WTC11 (cell line): ENCODE measurements around the gene FMR1. TPM values are rescaled to one million over a fixed set of nuclear protein-coding genes. Genes with fewer than 3 reads are reported as not detected.

ENCODE experiments used
- ATAC-seq: fragments of 200-7000 bp; cut with Tn5 transposase; 2 replicates; pipeline ENCODE4 v1.10.0; 2021; ENCODE audit warnings: mild to moderate bottlenecking, moderate library complexity
- CTCF ChIA-PET: fragments of 300-600 bp; sonication (Branson Sonifier 250); formaldehyde crosslinking; loops from one replicate; lab custom pipeline; 2021; ENCODE audit warnings: antibody characterized with exemption; lab: Charles Lee
- POLR2A ChIA-PET: fragments of 350-600 bp; sonication (Branson Sonifier 250); formaldehyde crosslinking; loops from one replicate; lab custom pipeline; 2021; ENCODE audit warnings: antibody characterized with exemption; lab: Charles Lee
- DNase-seq: peaks from one replicate; pipeline ENCODE4 v3.0.0; 2021; ENCODE audit warnings: low spot score
- H3K27ac Mint-ChIP-seq: 2 replicates; pipeline ENCODE4 v1.8.0; 2021; ENCODE audit warnings: mixed read lengths
- H3K27me3 Mint-ChIP-seq: 2 replicates; pipeline ENCODE4 v1.8.0; 2021; ENCODE audit warnings: low read depth, mild to moderate bottlenecking, moderate library complexity, mixed read lengths
- H3K36me3 Mint-ChIP-seq: 2 replicates; pipeline ENCODE4 v1.8.0; 2021; ENCODE audit warnings: mixed read lengths
- H3K4me1 Mint-ChIP-seq: 2 replicates; pipeline ENCODE4 v1.8.0; 2022; ENCODE audit warnings: mixed read lengths
- H3K4me3 Mint-ChIP-seq: 2 replicates; pipeline ENCODE4 v1.8.0; 2021; ENCODE audit warnings: mild to moderate bottlenecking, moderate library complexity, mixed read lengths
- H3K9me3 Mint-ChIP-seq: 2 replicates; pipeline ENCODE4 v1.8.0; 2021; ENCODE audit warnings: mixed read lengths
- ATF1 ChIP-seq: sonication (generic); formaldehyde crosslinking; IDR thresholded peaks from 2 replicates; pipeline ENCODE4 v1.8.1; 2023; ENCODE audit warnings: mild to moderate bottlenecking, moderate library complexity, missing genetic modification reagents
- CBFB ChIP-seq: sonication (generic); formaldehyde crosslinking; IDR thresholded peaks from 2 replicates; pipeline ENCODE4 v1.8.1; 2022; ENCODE audit warnings: mild to moderate bottlenecking, low read depth, missing genetic modification reagents
- HMGA2 ChIP-seq: fragments of 250-450 bp; sonication (Bioruptor Pico); IDR thresholded peaks from 2 replicates; pipeline ENCODE4 v1.4.0; 2021; ENCODE audit warnings: mild to moderate bottlenecking, moderate library complexity
- IRF2 ChIP-seq: sonication (generic); formaldehyde crosslinking; IDR thresholded peaks from 2 replicates; pipeline ENCODE4 v1.8.0; 2022; ENCODE audit warnings: low read depth, missing genetic modification reagents, borderline replicate concordance
- JAZF1 ChIP-seq: fragments of 250-450 bp; sonication (Bioruptor Pico); IDR thresholded peaks from 2 replicates; pipeline ENCODE4 v1.9.0; 2021; ENCODE audit warnings: moderate library complexity, mild to moderate bottlenecking, inconsistent platforms
- KAT7 ChIP-seq: sonication (generic); formaldehyde crosslinking; IDR thresholded peaks from 2 replicates; pipeline ENCODE4 v1.8.1; 2023; ENCODE audit warnings: missing genetic modification reagents, mild to moderate bottlenecking, borderline replicate concordance
- MYBL2 ChIP-seq: sonication (generic); formaldehyde crosslinking; IDR thresholded peaks from 2 replicates; pipeline ENCODE4 v1.8.1; 2023; ENCODE audit warnings: mild to moderate bottlenecking, moderate library complexity, missing genetic modification reagents
- NR2C2 ChIP-seq: sonication (generic); formaldehyde crosslinking; IDR thresholded peaks from 2 replicates; pipeline ENCODE4 v1.8.0; 2022; ENCODE audit warnings: mild to moderate bottlenecking, missing genetic modification reagents
- NR3C1 ChIP-seq: sonication (generic); formaldehyde crosslinking; conservative IDR thresholded peaks from 2 replicates; pipeline ENCODE4 v1.8.1; 2023; ENCODE audit warnings: low read depth, mild to moderate bottlenecking, missing genetic modification reagents
- RORB ChIP-seq: fragments of 250-450 bp; sonication (Bioruptor Pico); IDR thresholded peaks from 2 replicates; pipeline ENCODE4 v1.9.0; 2021; ENCODE audit warnings: mild to moderate bottlenecking
- SMAD4 ChIP-seq: sonication (generic); formaldehyde crosslinking; IDR thresholded peaks from 2 replicates; pipeline ENCODE4 v1.8.0; 2022; ENCODE audit warnings: mild to moderate bottlenecking, missing genetic modification reagents
- TEAD1 ChIP-seq: sonication (generic); formaldehyde crosslinking; IDR thresholded peaks from 2 replicates; pipeline ENCODE4 v1.8.0; 2022; ENCODE audit warnings: mild to moderate bottlenecking, missing genetic modification reagents
- ZBTB21 ChIP-seq: sonication (generic); formaldehyde crosslinking; IDR thresholded peaks from 2 replicates; pipeline ENCODE4 v1.8.1; 2023; ENCODE audit warnings: mild to moderate bottlenecking, missing genetic modification reagents, borderline replicate concordance
- ZNF219 ChIP-seq: sonication (generic); formaldehyde crosslinking; IDR thresholded peaks from 2 replicates; pipeline ENCODE4 v1.8.0; 2023; ENCODE audit warnings: missing genetic modification reagents, mild to moderate bottlenecking, borderline replicate concordance
- ZNF232 ChIP-seq: sonication (generic); formaldehyde crosslinking; IDR thresholded peaks from 2 replicates; pipeline ENCODE4 v1.8.0; 2022; ENCODE audit warnings: mild to moderate bottlenecking, missing genetic modification reagents
- total RNA-seq: library from RNA; stranded (reverse); gene quantifications from 3 replicates; pipeline ENCODE4 v1.2.3, GENCODE V29; 2021
- TF ChIP-seq, protein P1 (sequence below): sonication (generic); formaldehyde crosslinking; IDR thresholded peaks from 2 replicates; pipeline ENCODE4 v1.8.1; 2023; ENCODE audit warnings: mild to moderate bottlenecking, missing genetic modification reagents
- TF ChIP-seq, protein P2 (sequence below): sonication (generic); formaldehyde crosslinking; conservative IDR thresholded peaks from 2 replicates; pipeline ENCODE4 v1.8.1; 2023; ENCODE audit warnings: mild to moderate bottlenecking, low read depth, missing genetic modification reagents, moderate library complexity
- TF ChIP-seq, protein P3 (sequence below): fragments of 250-450 bp; sonication (Bioruptor Pico); IDR thresholded peaks from 2 replicates; pipeline ENCODE4 v2.1.2; 2022; ENCODE audit warnings: mild to moderate bottlenecking, moderate library complexity
- TF ChIP-seq, protein P4 (sequence below): sonication (generic); formaldehyde crosslinking; IDR thresholded peaks from 2 replicates; pipeline ENCODE4 v1.8.1; 2023; ENCODE audit warnings: mild to moderate bottlenecking, moderate library complexity, missing genetic modification reagents
- TF ChIP-seq, protein P5 (sequence below): fragments of 250-450 bp; sonication (Bioruptor Pico); IDR thresholded peaks from 2 replicates; pipeline ENCODE4 v1.9.0; 2021; ENCODE audit warnings: moderate library complexity, mild to moderate bottlenecking, inconsistent platforms, borderline replicate concordance

FMR1 gene
- total RNA-seq, 1 experiment from 2014 or later, result 32.7 TPM

DNA sequence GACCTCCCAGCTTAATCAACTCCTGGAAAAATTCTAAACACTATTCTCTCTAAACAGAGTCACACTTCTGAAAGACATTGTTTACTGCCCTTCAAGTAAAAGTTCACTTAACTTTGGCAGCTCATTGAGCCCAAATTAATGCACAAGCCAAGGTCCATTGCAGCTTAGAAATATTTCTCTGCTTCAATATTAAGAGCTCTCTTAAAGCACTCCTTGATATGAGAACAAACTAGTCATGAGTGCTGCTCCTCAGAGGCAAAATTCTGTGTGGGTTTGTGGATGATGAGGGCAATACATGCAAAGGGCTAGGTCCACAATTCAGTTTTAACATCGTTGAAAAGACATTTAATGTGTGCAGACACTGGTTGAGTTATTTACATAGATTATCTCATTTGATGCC is 12.8 kb upstream of the FMR1 start (continued):
- TF ChIP-seq, protein P1, sequence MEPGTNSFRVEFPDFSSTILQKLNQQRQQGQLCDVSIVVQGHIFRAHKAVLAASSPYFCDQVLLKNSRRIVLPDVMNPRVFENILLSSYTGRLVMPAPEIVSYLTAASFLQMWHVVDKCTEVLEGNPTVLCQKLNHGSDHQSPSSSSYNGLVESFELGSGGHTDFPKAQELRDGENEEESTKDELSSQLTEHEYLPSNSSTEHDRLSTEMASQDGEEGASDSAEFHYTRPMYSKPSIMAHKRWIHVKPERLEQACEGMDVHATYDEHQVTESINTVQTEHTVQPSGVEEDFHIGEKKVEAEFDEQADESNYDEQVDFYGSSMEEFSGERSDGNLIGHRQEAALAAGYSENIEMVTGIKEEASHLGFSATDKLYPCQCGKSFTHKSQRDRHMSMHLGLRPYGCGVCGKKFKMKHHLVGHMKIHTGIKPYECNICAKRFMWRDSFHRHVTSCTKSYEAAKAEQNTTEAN (CRISPR knock-in tag), result no peak
- no peak for TF ChIP-seq CBFB (CRISPR knock-in tag)
- no peak for TF ChIP-seq RORB (CRISPR knock-in tag)
- TF ChIP-seq, all 79 proteins: peak for 0

DNA sequence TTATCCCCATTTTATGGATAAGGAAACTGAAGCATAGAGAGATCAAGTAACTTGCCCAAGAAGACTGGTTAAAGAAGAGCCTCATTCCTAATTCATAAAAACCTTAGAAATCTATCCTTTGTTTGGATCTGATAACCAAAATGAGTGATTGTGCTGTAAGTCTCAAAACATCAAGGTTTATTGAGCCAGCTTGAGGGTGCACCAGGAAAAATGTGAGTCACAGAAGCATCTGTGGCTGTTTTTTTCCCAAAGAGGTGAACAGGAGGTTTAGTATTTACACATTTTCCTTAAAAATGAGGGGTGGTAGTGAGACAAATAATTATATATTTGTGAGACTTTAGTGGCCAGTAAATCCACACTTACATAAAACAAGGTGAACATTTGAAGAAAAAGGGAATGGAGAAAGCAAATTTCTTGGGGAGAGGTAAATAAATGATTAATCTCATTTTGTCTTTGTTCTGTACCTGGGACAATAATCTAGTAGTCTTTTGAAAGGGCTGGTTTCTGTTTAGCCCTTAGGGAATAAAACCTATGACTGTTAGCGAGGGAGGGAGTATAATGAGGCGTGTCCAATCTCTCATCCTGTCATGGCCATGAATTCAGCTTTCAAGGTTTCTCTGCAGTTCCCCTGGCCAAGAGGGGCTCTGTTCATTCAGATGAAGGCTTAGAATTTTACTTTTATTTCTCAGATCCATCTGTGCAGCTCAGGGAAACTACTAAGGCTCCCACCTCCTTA is 12.2 kb upstream of the FMR1 start:
- Mint-ChIP-seq H3K27me3 (no peaks in the 10 kb centered on the region), H3K4me3 (no peak overlapping the region), H3K4me1 (no peaks in the 10 kb centered on the region)
- DNase-seq (no peak), ATAC-seq (no peak)
- CTCF ChIA-PET, result no interaction called here
- no peak for TF ChIP-seq ATF1
- no peak for TF ChIP-seq SMAD4 (CRISPR knock-in tag)
- no peak for TF ChIP-seq JAZF1 (CRISPR knock-in tag)
- TF ChIP-seq, protein P2, sequence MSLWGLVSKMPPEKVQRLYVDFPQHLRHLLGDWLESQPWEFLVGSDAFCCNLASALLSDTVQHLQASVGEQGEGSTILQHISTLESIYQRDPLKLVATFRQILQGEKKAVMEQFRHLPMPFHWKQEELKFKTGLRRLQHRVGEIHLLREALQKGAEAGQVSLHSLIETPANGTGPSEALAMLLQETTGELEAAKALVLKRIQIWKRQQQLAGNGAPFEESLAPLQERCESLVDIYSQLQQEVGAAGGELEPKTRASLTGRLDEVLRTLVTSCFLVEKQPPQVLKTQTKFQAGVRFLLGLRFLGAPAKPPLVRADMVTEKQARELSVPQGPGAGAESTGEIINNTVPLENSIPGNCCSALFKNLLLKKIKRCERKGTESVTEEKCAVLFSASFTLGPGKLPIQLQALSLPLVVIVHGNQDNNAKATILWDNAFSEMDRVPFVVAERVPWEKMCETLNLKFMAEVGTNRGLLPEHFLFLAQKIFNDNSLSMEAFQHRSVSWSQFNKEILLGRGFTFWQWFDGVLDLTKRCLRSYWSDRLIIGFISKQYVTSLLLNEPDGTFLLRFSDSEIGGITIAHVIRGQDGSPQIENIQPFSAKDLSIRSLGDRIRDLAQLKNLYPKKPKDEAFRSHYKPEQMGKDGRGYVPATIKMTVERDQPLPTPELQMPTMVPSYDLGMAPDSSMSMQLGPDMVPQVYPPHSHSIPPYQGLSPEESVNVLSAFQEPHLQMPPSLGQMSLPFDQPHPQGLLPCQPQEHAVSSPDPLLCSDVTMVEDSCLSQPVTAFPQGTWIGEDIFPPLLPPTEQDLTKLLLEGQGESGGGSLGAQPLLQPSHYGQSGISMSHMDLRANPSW (CRISPR knock-in tag), result no peak
- TF ChIP-seq, protein P3, sequence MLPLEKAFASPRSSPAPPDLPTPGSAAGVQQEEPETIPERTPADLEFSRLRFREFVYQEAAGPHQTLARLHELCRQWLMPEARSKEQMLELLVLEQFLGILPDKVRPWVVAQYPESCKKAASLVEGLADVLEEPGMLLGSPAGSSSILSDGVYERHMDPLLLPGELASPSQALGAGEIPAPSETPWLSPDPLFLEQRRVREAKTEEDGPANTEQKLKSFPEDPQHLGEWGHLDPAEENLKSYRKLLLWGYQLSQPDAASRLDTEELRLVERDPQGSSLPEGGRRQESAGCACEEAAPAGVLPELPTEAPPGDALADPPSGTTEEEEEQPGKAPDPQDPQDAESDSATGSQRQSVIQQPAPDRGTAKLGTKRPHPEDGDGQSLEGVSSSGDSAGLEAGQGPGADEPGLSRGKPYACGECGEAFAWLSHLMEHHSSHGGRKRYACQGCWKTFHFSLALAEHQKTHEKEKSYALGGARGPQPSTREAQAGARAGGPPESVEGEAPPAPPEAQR (CRISPR knock-in tag), result no peak
- no peak for TF ChIP-seq MYBL2 (CRISPR knock-in tag)
- TF ChIP-seq, protein P4, sequence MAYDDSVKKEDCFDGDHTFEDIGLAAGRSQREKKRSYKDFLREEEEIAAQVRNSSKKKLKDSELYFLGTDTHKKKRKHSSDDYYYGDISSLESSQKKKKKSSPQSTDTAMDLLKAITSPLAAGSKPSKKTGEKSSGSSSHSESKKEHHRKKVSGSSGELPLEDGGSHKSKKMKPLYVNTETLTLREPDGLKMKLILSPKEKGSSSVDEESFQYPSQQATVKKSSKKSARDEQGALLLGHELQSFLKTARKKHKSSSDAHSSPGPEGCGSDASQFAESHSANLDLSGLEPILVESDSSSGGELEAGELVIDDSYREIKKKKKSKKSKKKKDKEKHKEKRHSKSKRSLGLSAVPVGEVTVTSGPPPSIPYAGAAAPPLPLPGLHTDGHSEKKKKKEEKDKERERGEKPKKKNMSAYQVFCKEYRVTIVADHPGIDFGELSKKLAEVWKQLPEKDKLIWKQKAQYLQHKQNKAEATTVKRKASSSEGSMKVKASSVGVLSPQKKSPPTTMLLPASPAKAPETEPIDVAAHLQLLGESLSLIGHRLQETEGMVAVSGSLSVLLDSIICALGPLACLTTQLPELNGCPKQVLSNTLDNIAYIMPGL, result no peak
- TF ChIP-seq ZNF232 (CRISPR knock-in tag), result no peak
- TF ChIP-seq NR3C1 (CRISPR knock-in tag), result no peak
- no peak for TF ChIP-seq KAT7 (CRISPR knock-in tag)
- TF ChIP-seq ZBTB21 (CRISPR knock-in tag), result no peak
- no peak for TF ChIP-seq ZNF219 (CRISPR knock-in tag)
- no peak for TF ChIP-seq NR2C2 (CRISPR knock-in tag)
- no peak for TF ChIP-seq TEAD1 (CRISPR knock-in tag)
- no peak for TF ChIP-seq IRF2 (CRISPR knock-in tag)
- TF ChIP-seq, protein P5, sequence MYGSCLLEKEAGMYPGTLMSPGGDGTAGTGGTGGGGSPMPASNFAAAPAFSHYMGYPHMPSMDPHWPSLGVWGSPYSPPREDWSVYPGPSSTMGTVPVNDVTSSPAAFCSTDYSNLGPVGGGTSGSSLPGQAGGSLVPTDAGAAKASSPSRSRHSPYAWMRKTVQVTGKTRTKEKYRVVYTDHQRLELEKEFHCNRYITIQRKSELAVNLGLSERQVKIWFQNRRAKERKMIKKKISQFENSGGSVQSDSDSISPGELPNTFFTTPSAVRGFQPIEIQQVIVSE (CRISPR knock-in tag), result no peak
- no peak for TF ChIP-seq HMGA2 (CRISPR knock-in tag)
- TF ChIP-seq, all 79 proteins: peak for 0
- no peak overlapping the region for H3K27ac Mint-ChIP-seq
- peaks cover 2% of the 10 kb centered on the region; the same call in 1 of the 2 replicates for H3K36me3 Mint-ChIP-seq
- peaks cover 27% of the 10 kb centered on the region for H3K9me3 Mint-ChIP-seq
- POLR2A ChIA-PET, result no interaction called here
